ENCODE results near the gene RBX1. TPM values are rescaled to one million over a fixed set of nuclear protein-coding genes. Genes with fewer than 3 reads are reported as not detected.

RBX1 gene
- total RNA-seq, 6 donors from 2014 or later, result 14.6 to 55.5 (median 46.1) TPM

- TF ChIP-seq POLR2AphosphoS5 (IDR thresholded peaks at IDR 0.05) (no peak), EP300 (IDR thresholded peaks at IDR 0.05) (no peak), CTCF (IDR thresholded peaks at IDR 0.05) (no peak), POLR2A (IDR thresholded peaks at IDR 0.05) (no peak)
- DNase-seq (no peak), ATAC-seq (ENCODE audit: low FRiP score in 2 of 2) (no peak)
- H3K36me3 ChIP-seq, result peaks cover 3 to 18% (median 9%) of the 10 kb centered on the region in 4 donors
- H3K9me3 ChIP-seq, result no peaks in the 10 kb centered on the region
- WGBS, 2 donors, result 90 to 92% methylated on average over 11 to 18 of the region's 18 CpGs
- no peak overlapping the region for H3K27ac ChIP-seq
- no peaks in the 10 kb centered on the region for H3K27me3 ChIP-seq
- no peaks in the 10 kb centered on the region for H3K4me1 ChIP-seq
- H3K4me3 ChIP-seq, result no peak overlapping the region
Observed at GRCh38 chr22:40976866-40977700, 25.9 kb downstream of the RBX1 start.

DNA sequence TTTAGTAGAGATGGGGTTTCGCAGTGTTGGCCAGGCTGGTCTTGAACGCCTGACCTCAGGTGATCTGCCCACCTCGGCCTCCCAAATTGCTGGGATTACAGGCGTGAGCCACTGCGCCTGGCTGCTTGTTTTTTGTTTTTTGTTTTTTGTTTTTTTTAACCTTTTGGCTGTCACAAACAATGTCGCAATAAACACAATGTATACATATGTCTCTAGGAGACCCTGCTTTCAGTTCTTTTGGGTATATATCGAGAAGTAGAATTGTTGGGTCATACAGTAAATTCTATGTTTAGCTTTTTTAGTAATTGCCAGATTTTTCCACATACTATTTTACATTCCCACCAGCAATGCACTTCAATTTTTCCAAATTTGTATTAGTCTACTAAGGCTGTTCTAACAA, 28.0 kb downstream of the RBX1 start:
- Histone ChIP-seq H3K27ac (no peak overlapping the region), H3K4me1 (no peaks in the 10 kb centered on the region), H3K36me3 (no peaks in the 10 kb centered on the region), H3K4me3 (no peak overlapping the region), H3K9me3 (no peaks in the 10 kb centered on the region), H3K27me3 (no peaks in the 10 kb centered on the region)
- DNase-seq (no peak), ATAC-seq (ENCODE audit: low FRiP score in 2 of 2) (no peak)
- TF ChIP-seq CTCF (IDR thresholded peaks at IDR 0.05), result no peak
- 94 to 96% methylated on average over 7 of the region's 7 CpGs for WGBS, 2 donors

- ATAC-seq (ENCODE audit: low FRiP score in 2 of 2), result no peak
- 90 to 92% methylated on average over 8 of the region's 8 CpGs for WGBS, 2 donors
Observed at GRCh38 chr22:40979871-40980270, 28.7 kb downstream of the RBX1 start.

GRCh38 chr22:40982482-40983385, 31.6 kb downstream of the RBX1 start:
- 87 to 90% methylated on average over 21 of the region's 21 CpGs for WGBS, 2 donors
- H3K4me1 ChIP-seq, result no peaks in the 10 kb centered on the region
- ATAC-seq (ENCODE audit: low FRiP score in 2 of 2) (peak in 1 of 2 donors; percentile 43), DNase-seq (peak in 1 of 2 donors; percentile 54)
- H3K4me3 ChIP-seq, result no peak overlapping the region
- H3K27ac ChIP-seq, result no peak overlapping the region
- H3K9me3 ChIP-seq, result no peaks in the 10 kb centered on the region
- TF ChIP-seq CTCF (IDR thresholded peaks at IDR 0.05) (no peak), POLR2AphosphoS5 (IDR thresholded peaks at IDR 0.05) (no peak), POLR2A (IDR thresholded peaks at IDR 0.05) (no peak), EP300 (IDR thresholded peaks at IDR 0.05) (no peak)
- no peaks in the 10 kb centered on the region for H3K27me3 ChIP-seq
- H3K36me3 ChIP-seq, result no peaks in the 10 kb centered on the region

More at GRCh38 chr22:40979871-40980270, 28.7 kb downstream of the RBX1 start:
- Histone ChIP-seq H3K27me3 (no peaks in the 10 kb centered on the region), H3K27ac (no peak overlapping the region), H3K36me3 (no peaks in the 10 kb centered on the region), H3K9me3 (no peaks in the 10 kb centered on the region), H3K4me3 (no peak overlapping the region), H3K4me1 (no peaks in the 10 kb centered on the region)
- no peak for DNase-seq
- no peak for TF ChIP-seq POLR2A (IDR thresholded peaks at IDR 0.05)
- no peak for TF ChIP-seq POLR2AphosphoS5 (IDR thresholded peaks at IDR 0.05)
- TF ChIP-seq EP300 (IDR thresholded peaks at IDR 0.05), result no peak
- TF ChIP-seq CTCF (IDR thresholded peaks at IDR 0.05), result no peak
